GM12891 (cell line): ENCODE data around the gene SRXN1.

ENCODE experiments used
- POLR2A ChIP-seq: IDR thresholded peaks from 2 replicates; pipeline ENCODE4 v1.6.1; 2011; ENCODE audit warnings: low read depth, low read length, control low read depth
- POLR2AphosphoS5 ChIP-seq: IDR thresholded peaks from 2 replicates; pipeline ENCODE4 v1.6.1; 2011; ENCODE audit warnings: low read depth, low read length, control low read depth
- SPI1 ChIP-seq: IDR thresholded peaks from 2 replicates; pipeline ENCODE4 v1.6.1; 2011; ENCODE audit warnings: low read depth, low read length, control low read depth
- TAF1 ChIP-seq: IDR thresholded peaks from 2 replicates; pipeline ENCODE4 v1.6.1; 2011; ENCODE audit warnings: low read depth, low read length, control low read depth

- TF ChIP-seq POLR2A (no peak), TAF1 (no peak), POLR2AphosphoS5 (no peak), SPI1 (no peak)
Observed at GRCh38 chr20:651713-652614, 1.0 kb downstream of the SRXN1 start.
